Activated CD8-positive, alpha-beta T cell treated with anti-CD3 and anti-CD28 coated beads, Interleukin-2, amount 10 ng/mL, durations not matched to agents 7 days and 5 days (primary cell): ENCODE data around the gene TMEM139. TPM values are rescaled to one million over a fixed set of nuclear protein-coding genes. Genes with fewer than 3 reads are reported as not detected.

Source experiments
- total RNA-seq, 2 experiments: library from RNA; stranded (reverse); gene quantifications; one replicate each; pipeline ENCODE4 v1.2.3, GENCODE V29; 2021

The TMEM139 gene
- total RNA-seq, 2 experiments from 2014 or later: 0.29 to 0.65 TPM

Other genes with a start within 250 kb of the TMEM139 start
- gene OR6V1, start 232.6 kb upstream of the TMEM139 start, total RNA-seq: not detected
- not detected for gene PIP, start 152.9 kb upstream of the TMEM139 start, total RNA-seq
- gene TAS2R39, start 101.5 kb upstream of the TMEM139 start, total RNA-seq: not detected
- not detected for gene TAS2R40, start 62.9 kb upstream of the TMEM139 start, total RNA-seq
- 100 to 1,000 TPM; 254 to 255 TPM for gene GSTK1, start 21.5 kb upstream of the TMEM139 start, total RNA-seq
- gene CASP2, start 3.4 kb downstream of the TMEM139 start, total RNA-seq: 100 to 1,000 TPM; 111 to 115 TPM
- under 1 TPM in 1 of 2 experiments, not detected in 1; 0.13 TPM for gene CLCN1, start 31.2 kb downstream of the TMEM139 start, total RNA-seq
- gene FAM131B, start 77.8 kb downstream of the TMEM139 start, total RNA-seq: 1 to 10 TPM; 2.2 to 2.4 TPM
- 100 to 1,000 TPM; 179 to 192 TPM for gene ZYX, start 96.4 kb downstream of the TMEM139 start, total RNA-seq
- 10 to 100 TPM; 12.4 to 15.7 TPM for gene EPHA1, start 123.9 kb downstream of the TMEM139 start, total RNA-seq
- gene TAS2R60, start 158.5 kb downstream of the TMEM139 start, total RNA-seq: under 1 TPM; 0.26 to 0.29 TPM
- not detected for gene TAS2R41, start 192.9 kb downstream of the TMEM139 start, total RNA-seq